Activated naive CD4-positive, alpha-beta T cell treated with anti-CD3 and anti-CD28 coated beads, Interleukin-2, amount 50 U/mL, for 72 hours (primary cell): Measurements from ENCODE around the gene DPEP1. TPM values are rescaled to one million over a fixed set of nuclear protein-coding genes. Genes with fewer than 3 reads are reported as not detected.
"Not testable (repeated sequence)": the region's sequence is repeated elsewhere in the genome, so short reads cannot be mapped to it uniquely, and the experiment has no call there.

ENCODE experiments used
- ATAC-seq, 2 donors: fragments of 150-1000 bp; cut with Tn5 transposase; 2 replicates each; pipeline ENCODE4 v1.10.0; 2021; ENCODE audit warnings: mild to moderate bottlenecking in 2 of 2, moderate library complexity in 2 of 2
- DNase-seq, 2 donors: peaks; one replicate each; pipeline ENCODE4 v3.0.0; 2021 to 2022; ENCODE audit warnings: low spot score in 2 of 2
- H3K27ac Mint-ChIP-seq, 2 donors: one replicate each; pipeline ENCODE4 v1.8.0; 2022; ENCODE audit warnings: mild to moderate bottlenecking in 2 of 2, mixed read lengths in 2 of 2
- H3K36me3 Mint-ChIP-seq, 2 donors: one replicate each; pipeline ENCODE4 v1.8.0; 2022; ENCODE audit warnings: mixed read lengths in 2 of 2
- H3K9me3 Mint-ChIP-seq, 2 donors: one replicate each; pipeline ENCODE4 v1.8.0; 2022; ENCODE audit warnings: mixed read lengths in 2 of 2
- total RNA-seq, 2 donors: library from RNA; stranded (reverse); gene quantifications; one replicate each; pipeline ENCODE4 v1.2.3, GENCODE V29; 2022

DPEP1 gene
- total RNA-seq = not detected

GRCh38 chr16:89613231-89613953 is at the start of gene DPEP1:
DPEP1 (plus strand) TSS chr16:89613642; CDS start chr16:89630411, 16,769 bp downstream.
- Mint-ChIP-seq H3K9me3 (peaks cover 0 to 5% of the 10 kb centered on the region in 2 donors), H3K36me3 (no peaks in the 10 kb centered on the region), H3K27ac (no peak within 1 kb of the TSS)
- no peak for ATAC-seq
- DNase-seq = no peak

- ATAC-seq = no peak
- H3K9me3 Mint-ChIP-seq = no peaks in the 10 kb centered on the region
- peak overlapping the region; percentile 58 to 95 for H3K27ac Mint-ChIP-seq
- H3K36me3 Mint-ChIP-seq = peaks cover 34 to 35% of the 10 kb centered on the region in 2 donors
- no peak for DNase-seq
Measured at GRCh38 chr16:89564476-89565255, 48.8 kb upstream of the DPEP1 start.

- peak in 1 of 2 donors; percentile 1 for ATAC-seq
- DNase-seq = no peak
- peak overlapping the region; percentile 58 to 95 for H3K27ac Mint-ChIP-seq
- no peaks in the 10 kb centered on the region for H3K9me3 Mint-ChIP-seq
- peaks cover 29 to 30% of the 10 kb centered on the region in 2 donors for H3K36me3 Mint-ChIP-seq
Measured at GRCh38 chr16:89565256-89565505, 48.3 kb upstream of the DPEP1 start.

- Mint-ChIP-seq H3K9me3 (no peaks in the 10 kb centered on the region), H3K27ac (peak overlapping the region; percentile 58 to 95), H3K36me3 (peaks cover 28% of the 10 kb centered on the region in 2 donors)
- ATAC-seq = peak; percentile 32 to 33
- DNase-seq = peak in 1 of 2 donors; percentile 74
Measured at GRCh38 chr16:89565506-89566372, 47.7 kb upstream of the DPEP1 start.

GRCh38 chr16:89567656-89568594 is 45.5 kb upstream of the DPEP1 start:
- no peaks in the 10 kb centered on the region for H3K9me3 Mint-ChIP-seq
- H3K27ac Mint-ChIP-seq = peak overlapping the region in 1 of 2 donors; percentile 86
- H3K36me3 Mint-ChIP-seq = peaks cover 10% of the 10 kb centered on the region in 2 donors
- DNase-seq (no peak), ATAC-seq (no peak)

GRCh38 chr16:89569506-89570341 is 43.7 kb upstream of the DPEP1 start:
- DNase-seq (no peak), ATAC-seq (peak in 1 of 2 donors; percentile 6)
- H3K36me3 Mint-ChIP-seq = peaks cover 0 to 4% of the 10 kb centered on the region in 2 donors
- peak overlapping the region in 1 of 2 donors; percentile 24 for H3K27ac Mint-ChIP-seq
- H3K9me3 Mint-ChIP-seq = no peaks in the 10 kb centered on the region

- no peaks in the 10 kb centered on the region for H3K36me3 Mint-ChIP-seq
- no peak for ATAC-seq
- H3K9me3 Mint-ChIP-seq = no peaks in the 10 kb centered on the region
- H3K27ac Mint-ChIP-seq = no peak overlapping the region
- DNase-seq = no peak
Measured at GRCh38 chr16:89570342-89570923, 43.0 kb upstream of the DPEP1 start.

GRCh38 chr16:89570983-89571598 is 42.4 kb upstream of the DPEP1 start:
- not testable (repeated sequence) for H3K9me3 Mint-ChIP-seq, H3K36me3 Mint-ChIP-seq, DNase-seq, H3K27ac Mint-ChIP-seq
- ATAC-seq = peak in 1 of 2 donors; percentile 4

- Mint-ChIP-seq H3K9me3 (no peaks in the 10 kb centered on the region), H3K36me3 (no peaks in the 10 kb centered on the region), H3K27ac (no peak overlapping the region)
- DNase-seq = no peak
- ATAC-seq = peak in 1 of 2 donors; percentile 1
Measured at GRCh38 chr16:89571636-89572035, 41.8 kb upstream of the DPEP1 start.

GRCh38 chr16:89572073-89572484 is 41.4 kb upstream of the DPEP1 start:
- Mint-ChIP-seq H3K36me3 (no peaks in the 10 kb centered on the region), H3K9me3 (no peaks in the 10 kb centered on the region), H3K27ac (no peak overlapping the region)
- DNase-seq (no peak), ATAC-seq (no peak)

GRCh38 chr16:89572485-89573205 is 40.8 kb upstream of the DPEP1 start:
- H3K27ac Mint-ChIP-seq = no peak overlapping the region
- no peaks in the 10 kb centered on the region for H3K36me3 Mint-ChIP-seq
- no peak for DNase-seq
- no peak for ATAC-seq
- H3K9me3 Mint-ChIP-seq = no peaks in the 10 kb centered on the region

GRCh38 chr16:89573826-89574680 is 39.4 kb upstream of the DPEP1 start:
- Mint-ChIP-seq H3K9me3 (no peaks in the 10 kb centered on the region), H3K27ac (no peak overlapping the region), H3K36me3 (no peaks in the 10 kb centered on the region)
- ATAC-seq = peak in 1 of 2 donors; percentile 9
- DNase-seq = no peak

- ATAC-seq = peak; percentile 49 to 82
- Mint-ChIP-seq H3K9me3 (no peaks in the 10 kb centered on the region), H3K36me3 (no peaks in the 10 kb centered on the region), H3K27ac (no peak overlapping the region)
- peak in 1 of 2 donors; percentile 80 for DNase-seq
Measured at GRCh38 chr16:89574681-89575246, 38.7 kb upstream of the DPEP1 start.
